Stimulated activated naive B cell treated with anti-CD40 and anti-IgM and Interleukin-4, amounts not matched to agents 10 μg/mL and 1 μg/mL and 100 μg/mL, for 72 hours (primary cell): Measurements from ENCODE around the gene SBNO2.

ENCODE experiments used
- ATAC-seq, 2 donors: fragments of 150-1000 bp; cut with Tn5 transposase; replicated peaks; 2 replicates each; pipeline ENCODE4 v1.10.0; 2021; ENCODE audit warnings: moderate library complexity in 1 of 2
- DNase-seq: peaks from one replicate; pipeline ENCODE4 v3.0.0; 2021
- H3K27ac Mint-ChIP-seq: one replicate; pipeline ENCODE4 v1.8.0; 2022; ENCODE audit warnings: mild to moderate bottlenecking, mixed read lengths
- H3K27me3 Mint-ChIP-seq, 2 donors: one replicate each; pipeline ENCODE4 v1.8.0; 2022; ENCODE audit warnings: mixed read lengths in 2 of 2
- H3K36me3 Mint-ChIP-seq, 2 donors: one replicate each; pipeline ENCODE4 v1.8.0; 2022; ENCODE audit warnings: mixed read lengths in 2 of 2, mild to moderate bottlenecking in 1 of 2
- H3K4me1 Mint-ChIP-seq, 2 donors: one replicate each; pipeline ENCODE4 v1.8.0; 2022; ENCODE audit warnings: mixed read lengths in 2 of 2, mild to moderate bottlenecking in 1 of 2
- H3K4me3 Mint-ChIP-seq, 2 donors: one replicate each; pipeline ENCODE4 v1.8.0; 2022; ENCODE audit warnings: mild to moderate bottlenecking in 2 of 2, mixed read lengths in 2 of 2, moderate library complexity in 1 of 2
- H3K9me3 Mint-ChIP-seq, 2 donors: one replicate each; pipeline ENCODE4 v1.8.0; 2022; ENCODE audit warnings: mixed read lengths in 2 of 2, mild to moderate bottlenecking in 1 of 2

Gene SBNO2

GRCh38 chr19:1060689-1061088, 113.4 kb downstream of the SBNO2 start:
- Mint-ChIP-seq H3K4me1 (peaks cover 24 to 32% of the 10 kb centered on the region in 2 donors), H3K4me3 (no peak overlapping the region), H3K36me3 (peaks cover 64% of the 10 kb centered on the region in 2 donors), H3K27ac (no peak overlapping the region), H3K9me3 (peaks cover 13 to 26% of the 10 kb centered on the region in 2 donors), H3K27me3 (no peaks in the 10 kb centered on the region)
- DNase-seq: no peak
- ATAC-seq: no peak

GRCh38 chr19:1058112-1058511, 116.0 kb downstream of the SBNO2 start:
- H3K36me3 Mint-ChIP-seq: peaks cover 76 to 77% of the 10 kb centered on the region in 2 donors
- H3K27me3 Mint-ChIP-seq: no peaks in the 10 kb centered on the region
- peaks cover 13 to 23% of the 10 kb centered on the region in 2 donors for H3K9me3 Mint-ChIP-seq
- H3K4me3 Mint-ChIP-seq: peak overlapping the region in 1 of 2 donors; percentile 15
- peaks cover 4 to 11% of the 10 kb centered on the region in 2 donors for H3K4me1 Mint-ChIP-seq
- DNase-seq (no peak), ATAC-seq (no peak)
- H3K27ac Mint-ChIP-seq: peak overlapping the region; percentile 42
